Effector memory CD4-positive, alpha-beta T cell (primary cell): Measurements from ENCODE around the gene AKAP13.

Source experiments
- DNase-seq, 3 donors: peaks; one replicate each; pipeline ENCODE4 v3.0.0-alpha.2; 2020
- H3K27ac ChIP-seq: 2 replicates; pipeline ENCODE4 v1.7.0; 2013; ENCODE audit warnings: mild to moderate bottlenecking, low read length, moderate library complexity; ENCODE audit not compliant: insufficient read depth, poor library complexity, severe bottlenecking
- H3K27me3 ChIP-seq: replicated peaks from 2 replicates; pipeline ENCODE4 v1.7.0; 2013; ENCODE audit warnings: mild to moderate bottlenecking, low read length; ENCODE audit not compliant: insufficient read depth, control insufficient read depth, poor library complexity, severe bottlenecking
- H3K36me3 ChIP-seq: 2 replicates; pipeline ENCODE4 v1.7.0; 2013; ENCODE audit warnings: mild to moderate bottlenecking, low read length, moderate library complexity; ENCODE audit not compliant: control insufficient read depth, insufficient read depth
- H3K4me1 ChIP-seq: 2 replicates; pipeline ENCODE4 v1.7.0; 2013; ENCODE audit warnings: low read length, mild to moderate bottlenecking; ENCODE audit not compliant: control insufficient read depth, insufficient read depth, poor library complexity, severe bottlenecking
- H3K4me3 ChIP-seq: 2 replicates; pipeline ENCODE4 v1.7.0; 2013; ENCODE audit warnings: low read length, low read depth, mild to moderate bottlenecking; ENCODE audit not compliant: insufficient read depth, poor library complexity, severe bottlenecking
- H3K9me3 ChIP-seq: 2 replicates; pipeline ENCODE4 v1.7.0; 2013; ENCODE audit warnings: mild to moderate bottlenecking, low read length, moderate library complexity; ENCODE audit not compliant: control insufficient read depth
- total RNA-seq, 3 donors: gene quantifications; one replicate each; lab custom pipeline; 2026; lab: John Stamatoyannopoulos, UW

AKAP13 gene
- total RNA-seq: 607 to 819 (median 726) reads per million in 3 donors

GRCh38 chr15:85380217-85380811 is at the start of gene AKAP13:
Gene AKAP13, plus strand, starts transcription at chr15:85380603. Its CDS starts 105,118 bp downstream, at chr15:85485721.
- Histone ChIP-seq H3K27me3 (no peaks in the 10 kb centered on the region), H3K36me3 (no peaks in the 10 kb centered on the region), H3K4me1 (peaks cover 13% of the 10 kb centered on the region), H3K9me3 (no peaks in the 10 kb centered on the region), H3K27ac (peak within 1 kb of the TSS; percentile 84), H3K4me3 (peak within 1 kb of the TSS; percentile 72)
- peak; percentile 94 for DNase-seq

- no peaks in the 10 kb centered on the region for H3K27me3 ChIP-seq
Observed at GRCh38 chr15:85330901-85331588, 49.4 kb upstream of the AKAP13 start.

GRCh38 chr15:85331655-85332285 is 48.6 kb upstream of the AKAP13 start:
- peak overlapping the region; percentile 58 for H3K27ac ChIP-seq
- H3K36me3 ChIP-seq: no peaks in the 10 kb centered on the region
- H3K27me3 ChIP-seq: no peaks in the 10 kb centered on the region
- DNase-seq: no peak
- H3K4me1 ChIP-seq: peaks cover 25% of the 10 kb centered on the region
- H3K9me3 ChIP-seq: no peaks in the 10 kb centered on the region
- H3K4me3 ChIP-seq: no peak overlapping the region

More at GRCh38 chr15:85330901-85331588, 49.4 kb upstream of the AKAP13 start:
- Histone ChIP-seq H3K9me3 (no peaks in the 10 kb centered on the region), H3K4me3 (peak overlapping the region; percentile 64), H3K36me3 (no peaks in the 10 kb centered on the region), H3K4me1 (peaks cover 25% of the 10 kb centered on the region), H3K27ac (peak overlapping the region; percentile 58)
- peak; percentile 52 to 64 (median 61) for DNase-seq

- no peaks in the 10 kb centered on the region for H3K9me3 ChIP-seq
- no peaks in the 10 kb centered on the region for H3K27me3 ChIP-seq
- no peak for DNase-seq
- no peak overlapping the region for H3K4me3 ChIP-seq
- no peak overlapping the region for H3K27ac ChIP-seq
- H3K4me1 ChIP-seq: peaks cover 25% of the 10 kb centered on the region
- no peaks in the 10 kb centered on the region for H3K36me3 ChIP-seq
Observed at GRCh38 chr15:85333132-85333831, 47.1 kb upstream of the AKAP13 start.

- H3K9me3 ChIP-seq: no peaks in the 10 kb centered on the region
- H3K36me3 ChIP-seq: no peaks in the 10 kb centered on the region
- no peaks in the 10 kb centered on the region for H3K27me3 ChIP-seq
- no peak overlapping the region for H3K27ac ChIP-seq
- no peak for DNase-seq
- H3K4me1 ChIP-seq: peaks cover 25% of the 10 kb centered on the region
- no peak overlapping the region for H3K4me3 ChIP-seq
Observed at GRCh38 chr15:85334241-85334640, 46.2 kb upstream of the AKAP13 start.

GRCh38 chr15:85335193-85335942 is 45.0 kb upstream of the AKAP13 start:
- H3K27ac ChIP-seq: no peak overlapping the region
- no peak overlapping the region for H3K4me3 ChIP-seq
- H3K9me3 ChIP-seq: no peaks in the 10 kb centered on the region
- H3K4me1 ChIP-seq: peaks cover 17% of the 10 kb centered on the region
- no peaks in the 10 kb centered on the region for H3K36me3 ChIP-seq
- no peak for DNase-seq
- no peaks in the 10 kb centered on the region for H3K27me3 ChIP-seq

- H3K27me3 ChIP-seq: no peaks in the 10 kb centered on the region
- no peaks in the 10 kb centered on the region for H3K36me3 ChIP-seq
- no peak for DNase-seq
- H3K4me3 ChIP-seq: no peak overlapping the region
- no peak overlapping the region for H3K27ac ChIP-seq
- H3K4me1 ChIP-seq: peaks cover 2% of the 10 kb centered on the region
- no peaks in the 10 kb centered on the region for H3K9me3 ChIP-seq
Observed at GRCh38 chr15:85336880-85337279, 43.5 kb upstream of the AKAP13 start.

GRCh38 chr15:85337425-85338074 is 42.9 kb upstream of the AKAP13 start:
- Histone ChIP-seq H3K36me3 (no peaks in the 10 kb centered on the region), H3K4me3 (no peak overlapping the region), H3K27ac (no peak overlapping the region), H3K9me3 (no peaks in the 10 kb centered on the region), H3K4me1 (no peaks in the 10 kb centered on the region), H3K27me3 (no peaks in the 10 kb centered on the region)
- DNase-seq: no peak

GRCh38 chr15:85340321-85340665 is 40.1 kb upstream of the AKAP13 start:
- DNase-seq: no peak
- Histone ChIP-seq H3K4me1 (no peaks in the 10 kb centered on the region), H3K4me3 (no peak overlapping the region), H3K27ac (no peak overlapping the region), H3K36me3 (no peaks in the 10 kb centered on the region), H3K9me3 (no peaks in the 10 kb centered on the region), H3K27me3 (no peaks in the 10 kb centered on the region)
